Ovary (tissue), 9 donors: ENCODE measurements around the gene FAM163B. TPM values are rescaled to one million over a fixed set of nuclear protein-coding genes. Genes with fewer than 3 reads are reported as not detected.

Experiments used
- DNase-seq, 5 donors: peaks; one replicate each; pipeline ENCODE4 v3.0.0-alpha.2; 2019 to 2020
- H3K27ac ChIP-seq, 2 donors: fragments of 200-600 bp; one replicate each; pipeline versions ENCODE4 v1.5.1 to v1.8.0; 2019 to 2022
- H3K27me3 ChIP-seq: fragments of 200-600 bp; one replicate; pipeline ENCODE4 v1.8.0; 2022
- H3K36me3 ChIP-seq: fragments of 200-600 bp; sonication (generic); one replicate; pipeline ENCODE4 v1.5.1; 2019
- H3K4me1 ChIP-seq: one replicate; pipeline ENCODE4 v1.8.1; 2013; ENCODE audit warnings: mild to moderate bottlenecking, moderate library complexity; ENCODE audit not compliant: insufficient read depth
- H3K4me3 ChIP-seq: fragments of 200-600 bp; sonication (generic); one replicate; pipeline ENCODE4 v1.5.1; 2017
- H3K9me3 ChIP-seq, 2 donors: fragments of 200-600 bp in 1 of 2; sonication (generic) in 1 of 2; one replicate each; pipeline versions ENCODE4 v1.5.1 to v1.8.1; 2013 to 2019; ENCODE audit warnings: mild to moderate bottlenecking in 1 of 2, moderate library complexity in 1 of 2
- EP300 ChIP-seq: sonication (generic); formaldehyde crosslinking; IDR thresholded peaks from one replicate; pipeline ENCODE4 v1.6.1; 2017; ENCODE audit warnings: antibody characterized with exemption
- POLR2A ChIP-seq: fragments of 450-650 bp; IDR thresholded peaks from one replicate; pipeline ENCODE4 v1.6.1; 2017; ENCODE audit warnings: antibody characterized with exemption, mild to moderate bottlenecking, moderate library complexity
- WGBS, 3 donors: extraction: QIAGEN DNeasy Blood & Tissue Kit in 1 of 3; methylation state at CpG; one replicate each; pipeline versions ENCODE4 v1.1.5 to v1.1.7; 2013 to 2017; 5-methylcytosine and 5-hydroxymethylcytosine counted together
- intact Hi-C, 4 donors: fragments of 100-400 bp; cut with DNase I; formaldehyde crosslinking; loops; one replicate each; pipeline versions ENCODE4 v1.11.0 to v1.15.1; 2022 to 2023
- polyA plus RNA-seq, 2 donors: library from polyadenylated mRNA; stranded (reverse); fragments of 200-250 nt in 1 of 2; fragments of 350-450 nt in 1 of 2; fragmentation: Illumina TruSeq in 1 of 2; extraction: RNeasy Lipid Tissue Mini Kit (QIAGEN cat#74804) in 1 of 2; gene quantifications; one replicate each; pipeline ENCODE4 v1.2.3, GENCODE V29; 2013 to 2014
- total RNA-seq, 7 donors: library from RNA; depleted of rRNA in 2 of 7; stranded (reverse); fragments of >200 nt in 2 of 7; fragmentation: NEBNext Ultra II Directional in 3 of 7; extraction: Animal tissue kit (Norgen Biotek cat#: 25700) in 3 of 7; gene quantifications; one replicate each; pipeline versions ENCODE4 v1.1.0 to v1.2.4, GENCODE V29; 2016 to 2023
- TF ChIP-seq, protein P1 (sequence below), 3 donors: fragments of 450-650 bp in 2 of 3; fragments of 200-600 bp in 1 of 3; IDR thresholded peaks; one replicate each; pipeline versions ENCODE4 v1.5.1 to v1.8.0; 2016 to 2022; ENCODE audit warnings: antibody characterized with exemption in 3 of 3, mild to moderate bottlenecking in 1 of 3
- donor health status: DM: no; HTN: no; CAD: no; lungs with moderate emphysema.
- donor health status: DM: no; HTN: no; CAD: no.
- donor health status: Bipolar disorder and iron deficiency.
- donor health status: DM: yes; HTN: yes; CAD: no.
- donor health status: DM: no; HTN: no; CAD: no.
- donor health status: DM: yes; HTN: yes; CAD: no.

The FAM163B gene
- total and polyA plus RNA-seq, 9 donors, result 0.21 to 0.30 TPM; not detected in 7

DNA sequence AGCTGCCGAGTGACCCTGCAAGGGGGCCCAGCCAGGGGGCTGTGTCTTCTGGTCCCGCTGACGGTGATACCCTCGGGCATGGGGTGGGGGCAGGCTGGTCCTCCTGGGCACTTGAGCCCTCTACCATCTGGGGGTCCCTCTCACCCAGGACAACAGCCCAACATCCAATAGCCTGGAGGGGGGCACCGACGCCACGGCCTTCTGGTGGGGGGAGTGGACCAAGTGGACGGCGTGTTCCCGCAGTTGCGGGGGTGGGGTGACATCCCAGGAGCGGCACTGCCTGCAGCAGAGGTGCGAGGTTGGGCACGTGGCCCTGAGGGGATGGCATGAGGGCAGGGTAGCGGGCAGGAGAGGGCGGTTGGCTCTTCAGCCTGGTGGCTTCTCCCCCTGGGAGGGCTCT lies 71.9 kb downstream of the FAM163B start:
- H3K27ac ChIP-seq, result no peak overlapping the region
- H3K36me3 ChIP-seq, result no peaks in the 10 kb centered on the region
- no peak for DNase-seq
- H3K4me1 ChIP-seq, result peaks cover 19% of the 10 kb centered on the region
- no peak overlapping the region for H3K4me3 ChIP-seq
- WGBS, 3 donors, result 95 to 97% (median 96%) methylated on average over 16 of the region's 16 CpGs
- H3K9me3 ChIP-seq, result no peaks in the 10 kb centered on the region
- H3K27me3 ChIP-seq, result no peaks in the 10 kb centered on the region
- TF ChIP-seq, protein P1, sequence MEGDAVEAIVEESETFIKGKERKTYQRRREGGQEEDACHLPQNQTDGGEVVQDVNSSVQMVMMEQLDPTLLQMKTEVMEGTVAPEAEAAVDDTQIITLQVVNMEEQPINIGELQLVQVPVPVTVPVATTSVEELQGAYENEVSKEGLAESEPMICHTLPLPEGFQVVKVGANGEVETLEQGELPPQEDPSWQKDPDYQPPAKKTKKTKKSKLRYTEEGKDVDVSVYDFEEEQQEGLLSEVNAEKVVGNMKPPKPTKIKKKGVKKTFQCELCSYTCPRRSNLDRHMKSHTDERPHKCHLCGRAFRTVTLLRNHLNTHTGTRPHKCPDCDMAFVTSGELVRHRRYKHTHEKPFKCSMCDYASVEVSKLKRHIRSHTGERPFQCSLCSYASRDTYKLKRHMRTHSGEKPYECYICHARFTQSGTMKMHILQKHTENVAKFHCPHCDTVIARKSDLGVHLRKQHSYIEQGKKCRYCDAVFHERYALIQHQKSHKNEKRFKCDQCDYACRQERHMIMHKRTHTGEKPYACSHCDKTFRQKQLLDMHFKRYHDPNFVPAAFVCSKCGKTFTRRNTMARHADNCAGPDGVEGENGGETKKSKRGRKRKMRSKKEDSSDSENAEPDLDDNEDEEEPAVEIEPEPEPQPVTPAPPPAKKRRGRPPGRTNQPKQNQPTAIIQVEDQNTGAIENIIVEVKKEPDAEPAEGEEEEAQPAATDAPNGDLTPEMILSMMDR (IDR thresholded peaks at IDR 0.05), result no peak
- no peak for TF ChIP-seq EP300
- no peak for TF ChIP-seq POLR2A
- intact Hi-C loops, result no loop called here

DNA sequence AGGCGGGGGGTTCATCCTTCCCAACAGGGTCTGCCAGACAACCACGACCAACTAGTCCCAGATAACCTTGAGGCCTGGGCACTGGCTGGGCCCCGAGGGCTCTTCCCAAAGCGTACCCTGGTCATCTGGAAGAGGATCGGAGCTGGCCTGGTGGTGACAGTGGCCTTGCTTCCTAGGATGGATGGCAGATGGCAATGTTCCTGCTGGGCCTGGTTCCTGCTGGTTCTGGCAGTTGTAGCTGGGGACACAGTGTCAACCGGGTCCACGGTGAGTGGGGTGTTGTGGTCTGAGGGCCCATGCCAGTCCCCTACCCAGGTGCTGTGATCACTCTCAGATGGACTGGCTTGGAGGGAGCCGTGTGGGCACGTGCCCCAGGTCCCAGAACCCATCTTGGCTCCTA lies 72.7 kb downstream of the FAM163B start:
- Histone ChIP-seq H3K4me3 (no peak overlapping the region), H3K27me3 (no peaks in the 10 kb centered on the region), H3K27ac (no peak overlapping the region), H3K4me1 (peaks cover 19% of the 10 kb centered on the region), H3K9me3 (no peaks in the 10 kb centered on the region), H3K36me3 (no peaks in the 10 kb centered on the region)
- 94 to 96% (median 94%) methylated on average over 7 to 9 of the region's 9 CpGs for WGBS, 3 donors
- no peak for DNase-seq
- intact Hi-C loops, result no loop called here
- TF ChIP-seq EP300, result no peak
- TF ChIP-seq POLR2A, result no peak
- TF ChIP-seq, protein P1 (IDR thresholded peaks at IDR 0.05), result no peak

DNA sequence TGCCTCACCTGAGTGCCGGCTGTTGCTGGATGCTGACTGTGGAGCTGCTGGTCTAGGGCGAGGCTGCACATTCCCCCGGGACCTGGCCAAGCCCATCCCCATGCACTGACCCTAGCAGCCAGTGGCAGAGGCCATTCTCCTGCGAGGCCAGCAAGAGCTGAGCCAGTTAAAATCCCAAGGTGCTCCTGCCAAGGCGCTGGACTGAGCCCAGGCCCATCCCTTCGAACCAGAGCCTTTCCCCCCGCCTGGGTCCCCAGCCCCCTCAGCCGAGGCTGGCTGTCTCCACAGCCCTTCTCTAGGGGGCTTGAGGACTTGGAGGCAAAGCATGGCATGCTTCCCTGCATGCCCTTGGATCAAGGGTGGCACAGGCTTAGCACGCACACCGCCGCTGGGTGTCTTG lies 73.1 kb downstream of the FAM163B start:
- no peak for DNase-seq
- TF ChIP-seq EP300, result no peak
- TF ChIP-seq POLR2A, result no peak
- TF ChIP-seq, protein P1 (IDR thresholded peaks at IDR 0.05), result no peak
- intact Hi-C loops, result no loop called here
- WGBS, 3 donors, result 81 to 90% (median 83%) methylated on average over 9 to 11 of the region's 11 CpGs
- Histone ChIP-seq H3K9me3 (no peaks in the 10 kb centered on the region), H3K4me1 (peaks cover 19% of the 10 kb centered on the region), H3K27ac (no peak overlapping the region), H3K27me3 (no peaks in the 10 kb centered on the region), H3K4me3 (no peak overlapping the region), H3K36me3 (no peaks in the 10 kb centered on the region)

DNA sequence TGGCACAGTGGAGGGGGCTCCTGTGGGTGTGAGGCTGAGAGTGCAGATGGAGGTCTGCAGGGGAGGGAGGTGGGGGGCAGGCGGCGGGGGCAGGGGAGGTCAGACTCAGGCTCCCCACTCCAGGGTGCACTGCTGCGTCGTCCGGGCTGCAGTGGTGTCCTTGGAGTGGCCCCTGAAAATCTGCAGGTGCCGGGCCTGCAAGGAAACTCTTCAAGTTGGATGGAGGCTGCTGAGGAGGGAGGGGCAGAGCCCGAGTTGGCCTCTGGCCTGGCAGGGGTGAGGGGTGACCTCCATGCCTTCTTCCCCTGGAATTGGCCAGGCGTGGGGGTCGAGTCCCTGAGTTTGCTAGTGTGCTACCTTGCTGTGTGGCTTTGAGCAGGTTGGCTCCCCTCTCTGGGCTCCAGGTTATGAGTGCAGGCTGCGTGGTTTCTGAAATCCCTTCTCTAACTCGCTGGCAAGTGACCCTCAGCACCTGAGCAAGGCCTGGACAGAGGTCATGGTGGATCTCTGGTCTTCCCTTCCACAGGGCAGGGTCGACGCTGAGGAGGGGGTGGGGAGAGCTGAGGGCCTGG lies 73.8 kb downstream of the FAM163B start:
- no peak for TF ChIP-seq EP300
- no peak for TF ChIP-seq POLR2A
- TF ChIP-seq, protein P1 (IDR thresholded peaks at IDR 0.05), result no peak
- no peaks in the 10 kb centered on the region for H3K9me3 ChIP-seq
- H3K4me1 ChIP-seq, result peaks cover 19% of the 10 kb centered on the region

More for the DNA sequence above, 73.8 kb downstream of the FAM163B start:
- Histone ChIP-seq H3K4me3 (no peak overlapping the region), H3K36me3 (no peaks in the 10 kb centered on the region), H3K27ac (no peak overlapping the region), H3K27me3 (no peaks in the 10 kb centered on the region)
- WGBS, 3 donors, result 49 to 61% (median 59%) methylated on average over 13 of the region's 13 CpGs
- no peak for DNase-seq
- intact Hi-C loops, result no loop called here
